NCI-H510A (cell line): Measurements from ENCODE around the gene SLC27A2.
"Not testable (repeated sequence)": the region's sequence is repeated elsewhere in the genome, so short reads cannot be mapped to it uniquely, and the experiment has no call there.

Experiments
- DNase-seq: peaks from one replicate; lab custom pipeline; 2025; lab: John Stamatoyannopoulos, UW

The SLC27A2 gene

GRCh38 chr15:50181969-50182218 is at the start of gene SLC27A2:
Gene SLC27A2 (plus strand): TSS chr15:50182196. CDS start chr15:50182428, 232 bp downstream.
- no peak for DNase-seq

GRCh38 chr15:50132251-50132984 is 49.6 kb upstream of the SLC27A2 start:
- not testable (repeated sequence) for DNase-seq

GRCh38 chr15:50134524-50135024 is 47.4 kb upstream of the SLC27A2 start:
- no peak for DNase-seq

GRCh38 chr15:50135031-50135551 is 46.9 kb upstream of the SLC27A2 start:
- DNase-seq = no peak

- no peak for DNase-seq
Measured at GRCh38 chr15:50137330-50137761, 44.6 kb upstream of the SLC27A2 start.

GRCh38 chr15:50137893-50138292 is 44.1 kb upstream of the SLC27A2 start:
- DNase-seq = no peak

GRCh38 chr15:50138391-50138790 is 43.6 kb upstream of the SLC27A2 start:
- DNase-seq = no peak

- DNase-seq = no peak
Measured at GRCh38 chr15:50140098-50140497, 41.9 kb upstream of the SLC27A2 start.

GRCh38 chr15:50140983-50141382 is 41.0 kb upstream of the SLC27A2 start:
- DNase-seq = no peak

- DNase-seq = no peak
Measured at GRCh38 chr15:50141856-50142255, 40.1 kb upstream of the SLC27A2 start.

- DNase-seq = no peak
Measured at GRCh38 chr15:50143255-50143860, 38.6 kb upstream of the SLC27A2 start.

GRCh38 chr15:50144341-50145120 is 37.5 kb upstream of the SLC27A2 start:
- DNase-seq = no peak

GRCh38 chr15:50145451-50145872 is 36.5 kb upstream of the SLC27A2 start:
- no peak for DNase-seq

GRCh38 chr15:50146632-50147031 is 35.4 kb upstream of the SLC27A2 start:
- DNase-seq = no peak

GRCh38 chr15:50148362-50148963 is 33.5 kb upstream of the SLC27A2 start:
- no peak for DNase-seq

- DNase-seq = no peak
Measured at GRCh38 chr15:50149090-50149489, 32.9 kb upstream of the SLC27A2 start.

- no peak for DNase-seq
Measured at GRCh38 chr15:50150349-50150748, 31.6 kb upstream of the SLC27A2 start.

- DNase-seq = no peak
Measured at GRCh38 chr15:50150851-50151250, 31.1 kb upstream of the SLC27A2 start.

- DNase-seq = no peak
Measured at GRCh38 chr15:50151476-50151875, 30.5 kb upstream of the SLC27A2 start.

GRCh38 chr15:50158236-50158635 is 23.8 kb upstream of the SLC27A2 start:
- not testable (repeated sequence) for DNase-seq

GRCh38 chr15:50162969-50163718 is 18.9 kb upstream of the SLC27A2 start:
- no peak for DNase-seq
